Suppressor macrophage treated with lipopolysaccharide for 1 hour (primary cell): ENCODE data around the gene DYRK1A.

Experiments used
- DNase-seq, 3 donors: peaks; one replicate each; pipeline ENCODE4 v3.0.0-alpha.2; 2020 to 2022

Gene DYRK1A

GRCh38 chr21:37551331-37551992 lies 184.9 kb downstream of the DYRK1A start:
- no peak for DNase-seq

- no peak for DNase-seq
Observed at GRCh38 chr21:37551993-37552355, 185.4 kb downstream of the DYRK1A start.

DNA sequence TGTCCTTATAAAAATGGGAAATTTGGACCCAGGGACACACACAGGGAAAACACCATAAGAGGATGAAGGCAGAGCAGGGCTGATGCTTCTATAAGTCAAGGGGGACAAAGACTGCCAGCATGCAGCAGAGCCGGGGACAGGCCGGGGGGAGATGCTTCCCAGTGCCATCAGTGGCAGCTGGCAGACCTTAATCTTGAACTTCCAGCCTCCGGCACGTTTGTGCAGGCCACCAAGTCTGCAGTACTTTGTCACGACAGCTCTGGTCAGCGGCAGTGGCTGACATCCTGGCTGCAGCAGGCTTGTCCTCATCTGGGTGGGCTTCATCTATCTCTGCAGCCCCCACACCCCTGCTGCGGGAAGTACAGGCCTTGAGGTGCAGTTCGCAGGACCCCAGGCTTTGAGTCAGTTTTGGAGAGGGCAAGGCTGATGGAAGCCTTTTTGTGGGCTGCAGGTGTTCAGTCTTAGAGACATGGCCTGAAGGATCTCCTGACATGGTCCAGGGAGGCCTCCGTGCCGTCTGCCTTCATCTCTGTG lies 186.0 kb downstream of the DYRK1A start:
- DNase-seq = no peak

GRCh38 chr21:37553078-37553481 lies 186.5 kb downstream of the DYRK1A start:
- DNase-seq = no peak

DNA sequence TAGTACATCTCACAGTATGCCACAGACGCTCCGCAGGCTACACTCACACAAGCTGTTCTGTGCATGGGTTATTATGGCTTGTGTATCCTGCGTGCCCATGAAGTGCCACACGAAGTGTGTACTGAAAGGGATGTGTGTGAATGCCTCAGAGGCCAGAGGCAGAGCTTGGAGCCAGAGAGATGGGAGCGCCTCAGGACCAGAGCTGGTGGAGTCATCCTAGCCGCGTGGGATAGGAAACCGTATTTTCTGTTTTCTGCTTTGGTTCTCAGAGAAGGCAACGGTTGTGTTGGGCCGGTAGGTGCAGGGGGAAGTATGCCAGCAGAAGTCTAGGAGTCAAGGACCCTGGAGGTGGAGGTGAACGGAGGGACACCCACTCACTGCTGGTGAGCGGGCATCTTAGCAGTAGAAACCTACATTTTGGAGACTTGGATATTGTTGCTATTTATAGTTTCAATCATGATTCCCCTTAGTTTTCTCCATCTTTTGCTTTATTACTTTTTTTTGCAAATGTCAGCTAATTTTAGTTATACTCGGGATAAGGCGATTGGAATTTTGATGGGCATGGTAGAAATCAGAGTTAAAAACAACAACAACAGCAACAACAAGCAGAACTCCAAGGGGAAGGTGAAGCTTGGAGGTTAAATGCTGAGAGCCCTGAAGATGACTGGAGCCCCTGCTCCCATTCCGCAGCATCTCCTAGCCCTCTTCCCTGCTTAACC lies 188.2 kb downstream of the DYRK1A start:
- DNase-seq = no peak

DNA sequence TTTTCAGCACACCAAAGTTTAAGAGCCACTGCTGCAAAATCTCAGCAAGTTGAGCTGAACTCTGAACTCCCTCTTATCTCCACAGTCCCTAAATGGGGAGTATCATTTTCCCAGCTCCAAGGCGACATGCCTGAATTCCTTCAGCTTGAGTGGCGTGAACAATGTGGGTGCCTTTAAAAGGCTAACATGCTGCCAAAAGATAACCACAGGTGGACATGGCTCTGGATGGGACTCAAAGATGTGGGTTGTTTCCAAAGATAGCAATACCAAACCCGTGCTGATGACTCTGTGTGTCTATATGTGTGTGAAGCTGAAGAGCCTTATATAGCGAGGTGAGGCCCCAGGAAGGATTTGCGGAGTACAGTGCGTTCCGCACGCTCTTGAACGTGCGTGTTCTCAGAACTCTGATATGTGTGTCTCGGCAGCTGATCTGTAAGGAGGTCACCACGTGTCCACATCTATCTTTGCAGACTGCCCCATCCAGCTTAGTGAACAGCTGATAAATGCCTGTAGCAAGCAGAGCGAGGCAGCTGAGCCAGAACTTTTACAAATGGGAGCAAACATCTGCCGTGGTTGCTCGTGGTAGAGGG lies 189.2 kb downstream of the DYRK1A start:
- DNase-seq = no peak

DNA sequence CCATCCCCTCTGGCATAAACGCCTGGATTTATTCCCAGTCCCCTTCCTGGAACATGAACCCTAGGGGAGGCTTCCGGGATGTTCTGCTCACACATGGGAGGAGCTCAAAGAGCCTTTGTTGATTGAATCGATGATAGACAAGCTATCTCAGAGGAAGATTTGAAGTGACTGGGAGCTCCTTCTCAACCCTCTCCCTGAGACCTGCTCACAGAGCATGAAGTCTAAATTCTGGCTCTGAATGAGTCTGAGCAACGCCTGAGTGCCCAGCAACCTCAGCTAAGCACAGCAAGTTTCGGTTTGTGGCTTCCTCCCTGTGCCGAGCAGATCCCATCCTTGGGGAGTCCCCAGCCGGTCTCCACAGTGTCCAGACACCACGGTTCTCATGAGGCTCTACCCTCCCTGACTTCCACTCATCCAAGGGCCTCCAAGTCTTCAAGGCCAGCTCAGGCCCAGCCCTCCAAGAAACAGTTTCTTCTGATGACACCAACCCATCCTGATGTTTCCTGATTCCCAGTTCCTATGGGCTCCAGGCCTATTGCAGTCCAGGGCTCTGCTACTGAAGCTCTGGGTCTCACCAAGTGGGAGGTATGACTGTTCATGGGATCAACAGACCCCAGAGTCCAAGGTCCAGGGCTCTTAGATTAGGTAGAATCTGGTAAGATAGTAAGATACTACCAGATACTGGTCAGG lies 190.8 kb downstream of the DYRK1A start:
- peak; percentile 17 to 30 (median 20) for DNase-seq

GRCh38 chr21:37558676-37559211 lies 192.2 kb downstream of the DYRK1A start:
- DNase-seq = no peak

GRCh38 chr21:37560385-37560784 lies 193.8 kb downstream of the DYRK1A start:
- no peak for DNase-seq

- DNase-seq = no peak
Observed at GRCh38 chr21:37561506-37561905, 194.9 kb downstream of the DYRK1A start.

DNA sequence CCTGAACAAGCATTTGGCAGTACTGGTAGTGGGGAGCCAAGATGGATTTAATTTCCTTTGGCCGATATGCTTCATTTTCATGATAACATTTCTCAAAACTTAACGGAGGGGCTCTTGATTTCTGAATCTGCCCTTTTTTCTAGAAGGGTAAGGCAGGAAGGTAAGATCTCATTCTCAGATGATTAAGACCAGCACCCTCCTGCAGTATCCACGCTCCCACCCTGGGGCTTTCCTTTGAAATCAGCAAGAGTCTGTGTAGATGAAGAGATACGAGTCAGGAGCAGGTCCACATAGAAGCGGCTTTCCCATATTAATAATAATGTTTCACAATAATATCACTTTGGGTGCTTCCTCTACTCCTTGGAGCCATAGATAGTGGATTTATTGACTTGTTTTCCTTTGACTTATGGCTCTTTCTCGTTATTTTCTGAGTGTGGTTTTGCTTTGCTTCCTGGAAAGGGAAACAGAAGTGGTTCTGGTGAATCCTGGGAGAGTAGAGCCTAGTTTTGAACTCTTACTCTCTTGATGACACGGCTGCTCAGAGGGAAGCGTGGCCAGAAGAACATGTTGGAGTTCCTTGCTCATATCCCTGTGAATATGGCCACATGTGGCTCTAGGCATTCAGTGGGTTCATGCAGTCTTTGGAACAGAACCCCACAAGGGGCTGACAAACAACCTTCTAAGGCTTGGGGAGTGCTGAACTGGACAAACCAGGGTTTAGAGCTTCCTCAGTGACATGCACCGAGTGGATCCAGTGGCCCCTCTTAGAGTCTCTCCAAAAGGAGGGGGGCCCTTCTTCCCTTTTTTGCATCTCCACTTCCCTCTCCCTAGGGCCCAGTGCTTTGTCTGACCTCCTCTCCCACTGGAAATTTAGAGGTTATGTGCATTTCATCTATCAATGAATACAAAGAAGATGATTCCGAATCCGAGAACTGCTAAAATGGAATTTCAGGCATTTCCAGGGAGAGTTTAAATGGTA lies 195.7 kb downstream of the DYRK1A start:
- no peak for DNase-seq

DNA sequence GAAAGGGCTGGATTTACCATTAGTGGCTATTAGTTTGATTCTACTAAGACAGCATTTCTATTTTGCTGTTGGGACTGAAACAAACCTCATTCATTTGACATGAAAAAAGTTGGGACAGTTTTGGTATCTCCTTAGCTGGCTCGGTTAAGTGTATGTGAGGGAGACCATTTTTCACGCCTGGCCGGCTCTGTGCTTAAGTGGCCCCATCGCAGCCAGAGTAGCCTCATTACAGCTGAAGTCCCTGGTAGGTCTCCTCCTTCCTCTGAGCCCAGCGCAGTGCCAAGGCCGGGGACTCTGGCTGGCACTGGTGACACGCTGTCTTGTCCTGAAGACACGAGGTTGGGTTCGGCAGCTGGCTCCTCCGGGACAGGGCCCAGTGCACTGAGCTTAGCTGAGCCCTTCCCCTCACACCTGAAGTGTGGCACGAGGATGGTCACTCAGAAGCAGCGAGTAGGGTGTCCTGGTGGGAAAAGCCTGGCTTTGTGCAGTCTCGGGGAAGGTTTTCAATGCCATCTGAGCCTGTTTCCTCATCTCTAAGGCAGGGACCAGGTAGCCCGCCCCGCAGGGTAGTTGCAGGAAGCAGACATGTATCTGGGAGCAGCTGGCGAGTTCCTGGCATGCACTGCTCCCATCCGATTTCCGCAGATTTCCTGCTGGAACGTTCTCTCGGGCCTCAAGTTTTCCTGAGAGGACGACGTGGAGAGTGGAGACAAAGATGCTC lies 196.5 kb downstream of the DYRK1A start:
- no peak for DNase-seq

- DNase-seq = peak; percentile 90 to 97 (median 95)
Observed at GRCh38 chr21:37563641-37564340, 197.2 kb downstream of the DYRK1A start.

DNA sequence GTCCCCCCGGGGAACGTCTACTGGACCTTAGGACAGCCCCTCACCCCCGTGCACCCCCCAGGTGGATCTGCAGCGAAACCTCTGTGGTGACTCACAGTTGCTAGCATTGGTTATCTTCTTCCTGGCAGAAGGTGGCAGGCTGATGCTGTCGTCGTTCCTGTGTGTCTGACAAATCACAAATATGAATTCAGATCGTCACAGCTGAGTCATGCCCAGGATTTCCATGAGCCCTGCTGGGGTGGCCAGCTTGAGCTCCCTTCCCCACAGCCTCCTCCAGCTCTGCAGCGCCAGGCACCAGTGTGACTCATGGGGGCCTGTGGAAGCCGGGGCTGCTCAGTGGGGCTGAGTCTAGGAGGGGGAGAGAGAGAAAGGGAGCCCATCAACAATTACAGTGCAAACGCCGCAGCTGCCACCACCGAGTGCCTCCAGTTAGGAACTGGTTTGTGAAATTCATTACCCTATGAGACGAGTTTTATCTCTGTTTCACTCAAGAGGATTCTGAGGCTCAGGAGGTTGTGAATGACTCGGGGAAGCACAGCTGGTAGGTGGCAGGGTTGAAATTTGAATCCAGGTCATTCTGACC lies 197.9 kb downstream of the DYRK1A start:
- DNase-seq = peak; percentile 94 to 98 (median 97)

GRCh38 chr21:37564924-37565529 lies 198.5 kb downstream of the DYRK1A start:
- no peak for DNase-seq

GRCh38 chr21:37565530-37566223 lies 199.1 kb downstream of the DYRK1A start:
- DNase-seq = peak; percentile 22 to 59 (median 28)

GRCh38 chr21:37566790-37567615 lies 200.4 kb downstream of the DYRK1A start:
- DNase-seq = no peak

- no peak for DNase-seq
Observed at GRCh38 chr21:37568415-37568814, 201.8 kb downstream of the DYRK1A start.
